ENCODE data around the gene FLYWCH1. TPM values are rescaled to one million over a fixed set of nuclear protein-coding genes. Genes with fewer than 3 reads are reported as not detected.

Gene FLYWCH1
- total and polyA plus RNA-seq, 9 of the 15 experiments (the other 6 are each of a cell fraction or from before 2014, with no cell fraction given) = 0.18 to 33.6 (median 11.3) TPM

GRCh38 chr16:2969545-2970521 is 58.1 kb downstream of the FLYWCH1 start (continued):
- peak; percentile 31; the same call in 1 of the 2 replicates for TF ChIP-seq ZNF592 (IDR thresholded peaks at IDR 0.05)
- no peak for TF ChIP-seq L3MBTL2 (IDR thresholded peaks at IDR 0.05)
- TF ChIP-seq NKRF (IDR thresholded peaks at IDR 0.05; ENCODE audit: borderline replicate concordance) = no peak
- TF ChIP-seq KAT7 (CRISPR knock-in tag; IDR thresholded peaks at IDR 0.05; ENCODE audit: borderline replicate concordance) = peak; percentile 62; the same call in 1 of the 2 replicates
- TF ChIP-seq PHB (CRISPR knock-in tag; IDR thresholded peaks at IDR 0.05) = no peak
- peak; percentile 45; the same call in 1 of the 2 replicates for TF ChIP-seq MAX (CRISPR knock-in tag; IDR thresholded peaks at IDR 0.05)
- TF ChIP-seq ZNF77 (CRISPR knock-in tag; IDR thresholded peaks at IDR 0.05) = no peak
- peak; percentile 96 for TF ChIP-seq HMGN3 (IDR thresholded peaks at IDR 0.05; ENCODE audit: borderline replicate concordance, extremely low read depth, insufficient read length, low read depth, low read length)
- TF ChIP-seq CEBPB (tag; IDR thresholded peaks at IDR 0.05) = no peak
- no peak for TF ChIP-seq RFX5 (IDR thresholded peaks at IDR 0.05; ENCODE audit: low read depth, low read length)
- TF ChIP-seq TBP (optimal IDR thresholded peaks at IDR 0.05; ENCODE audit: low read depth, low read length) = no peak
- peak; percentile 47 for TF ChIP-seq ESRRA (IDR thresholded peaks at IDR 0.05; ENCODE audit: borderline replicate concordance, low read depth)
- no peak for TF ChIP-seq THRA (IDR thresholded peaks at IDR 0.05)
- no peak for TF ChIP-seq HINFP (tag; conservative IDR thresholded peaks at IDR 0.05; ENCODE audit: low read depth)
- TF ChIP-seq ZNF253 (CRISPR knock-in tag; conservative IDR thresholded peaks at IDR 0.05) = no peak
- TF ChIP-seq PTTG1 (tag; IDR thresholded peaks at IDR 0.05; ENCODE audit: low read depth) = no peak
- no peak for TF ChIP-seq KDM2B (CRISPR knock-in tag; IDR thresholded peaks at IDR 0.05)
- TF ChIP-seq NCOA4 (IDR thresholded peaks at IDR 0.05; ENCODE audit: partially characterized antibody) = no peak

Measured in K562 (cell line).